Hepatocyte (in vitro differentiated cells): ENCODE measurements around the gene DUOXA1.

Source experiments
- CTCF ChIP-seq: fragments of 200-600 bp; sonication (generic); IDR thresholded peaks from 2 replicates; pipeline ENCODE4 v1.5.1; 2016; ENCODE audit warnings: antibody characterized with exemption, mild to moderate bottlenecking; ENCODE audit not compliant: poor library complexity
- EZH2 ChIP-seq: fragments of 200-600 bp; sonication (generic); IDR thresholded peaks from 2 replicates; pipeline ENCODE4 v1.6.1; 2016; ENCODE audit warnings: antibody characterized with exemption, mild to moderate bottlenecking, borderline replicate concordance
- EZH2phosphoT487 ChIP-seq: fragments of 200-600 bp; sonication (generic); IDR thresholded peaks from one replicate; pipeline ENCODE4 v1.6.1; 2018; ENCODE audit warnings: antibody characterized with exemption, mild to moderate bottlenecking, low read depth, moderate library complexity; ENCODE audit not compliant: unreplicated experiment, severe bottlenecking

GRCh38 chr15:45091576-45091975 lies 38.1 kb downstream of the DUOXA1 start:
- no peak for TF ChIP-seq CTCF
- TF ChIP-seq EZH2: no peak
- TF ChIP-seq EZH2phosphoT487: no peak
